HAP-1 (cell line): ENCODE results near the gene IL13.
"Not testable (repeated sequence)": the region's sequence is repeated elsewhere in the genome, so short reads cannot be mapped to it uniquely, and the experiment has no call there.

ENCODE experiments used
- DNase-seq, 2 experiments: peaks; one replicate each; pipeline ENCODE4 v3.0.0-alpha.2; 2016 to 2020; ENCODE audit warnings: low spot score in 2 of 2
- H3K27me3 ChIP-seq: fragments of 250-450 bp; sonication (Bioruptor Pico); 2 replicates; pipeline ENCODE4 v1.5.1; 2020; ENCODE audit warnings: low read depth, mild to moderate bottlenecking, moderate library complexity
- H3K36me3 ChIP-seq: fragments of 250-450 bp; sonication (Bioruptor Pico); replicated peaks from 2 replicates; pipeline ENCODE4 v1.5.1; 2020; ENCODE audit warnings: mild to moderate bottlenecking
- H3K4me1 ChIP-seq: fragments of 250-450 bp; sonication (Bioruptor Pico); 2 replicates; pipeline ENCODE4 v1.5.1; 2020; ENCODE audit warnings: mild to moderate bottlenecking
- H3K4me3 ChIP-seq: fragments of 250-450 bp; sonication (Bioruptor Pico); 2 replicates; pipeline ENCODE4 v1.5.1; 2020; ENCODE audit warnings: mild to moderate bottlenecking, moderate library complexity
- H3K9me3 ChIP-seq: fragments of 250-450 bp; sonication (Bioruptor Pico); 2 replicates; pipeline ENCODE4 v1.5.1; 2020; ENCODE audit warnings: mild to moderate bottlenecking, moderate library complexity
- in situ Hi-C: fragments of 300-500 bp; cut with MboI; formaldehyde crosslinking; loops from 3 replicates; pipeline ENCODE4 v1.14.3; 2020; ENCODE audit warnings: low sequenced_read_pairs, inconsistent platforms, mixed read lengths

Gene IL13

DNA sequence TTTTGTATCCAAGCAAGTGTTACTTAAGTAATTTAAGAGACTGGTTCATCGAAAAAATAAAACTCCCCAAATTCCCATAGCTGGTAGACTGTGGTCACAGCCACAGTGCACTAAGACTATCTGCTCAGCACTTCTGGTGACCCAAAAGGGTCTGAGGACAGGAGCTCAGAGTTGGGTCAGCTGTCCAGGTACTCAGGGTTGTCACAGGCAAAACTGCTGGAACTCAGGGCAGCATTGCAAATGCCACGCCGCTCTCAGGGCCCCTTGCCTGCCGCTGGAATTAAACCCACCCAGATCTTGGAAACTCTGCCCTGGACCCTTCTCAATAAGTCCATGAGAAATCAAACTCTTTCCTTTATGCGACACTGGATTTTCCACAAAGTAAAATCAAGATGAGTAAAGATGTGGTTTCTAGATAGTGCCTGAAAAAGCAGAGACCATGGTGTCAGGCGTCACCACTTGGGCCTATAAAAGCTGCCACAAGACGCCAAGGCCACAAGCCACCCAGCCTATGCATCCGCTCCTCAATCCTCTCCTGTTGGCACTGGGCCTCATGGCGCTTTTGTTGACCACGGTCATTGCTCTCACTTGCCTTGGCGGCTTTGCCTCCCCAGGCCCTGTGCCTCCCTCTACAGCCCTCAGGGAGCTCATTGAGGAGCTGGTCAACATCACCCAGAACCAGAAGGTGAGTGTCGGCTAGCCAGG is at the start of gene IL13:
Gene IL13 (plus strand): TSS at position 498 of the 705 bp plus-strand sequence. CDS start 14 bp downstream, at position 512.
- Histone ChIP-seq H3K27me3 (no peaks in the 10 kb centered on the region), H3K36me3 (no peaks in the 10 kb centered on the region), H3K9me3 (no peaks in the 10 kb centered on the region), H3K4me3 (no peak within 1 kb of the TSS), H3K4me1 (no peaks in the 10 kb centered on the region)
- in situ Hi-C loops: no loop called here
- DNase-seq: no peak

DNA sequence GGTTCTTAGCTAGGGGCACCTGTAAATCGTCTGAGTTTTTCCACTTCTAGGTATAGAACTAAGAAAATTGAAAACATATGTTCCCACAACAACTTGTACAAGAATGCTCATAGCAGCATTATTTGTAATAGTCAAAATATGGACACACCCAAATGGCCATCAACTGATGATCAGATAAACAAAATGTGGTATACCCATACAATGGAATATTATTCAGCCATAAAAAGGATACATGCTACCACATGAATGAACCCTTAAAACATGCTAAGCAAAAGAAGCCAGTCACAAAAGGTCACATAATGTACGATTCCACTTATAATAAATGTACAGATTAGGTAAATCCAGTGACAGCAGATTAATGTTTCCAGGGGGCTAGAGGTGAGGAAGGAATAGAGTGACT is 46.0 kb upstream of the IL13 start:
- Histone ChIP-seq H3K9me3 (no peaks in the 10 kb centered on the region), H3K4me3 (no peak overlapping the region), H3K27me3 (no peaks in the 10 kb centered on the region), H3K4me1 (no peaks in the 10 kb centered on the region), H3K36me3 (peaks cover 37% of the 10 kb centered on the region)
- DNase-seq: no peak
- in situ Hi-C loops: no loop called here

DNA sequence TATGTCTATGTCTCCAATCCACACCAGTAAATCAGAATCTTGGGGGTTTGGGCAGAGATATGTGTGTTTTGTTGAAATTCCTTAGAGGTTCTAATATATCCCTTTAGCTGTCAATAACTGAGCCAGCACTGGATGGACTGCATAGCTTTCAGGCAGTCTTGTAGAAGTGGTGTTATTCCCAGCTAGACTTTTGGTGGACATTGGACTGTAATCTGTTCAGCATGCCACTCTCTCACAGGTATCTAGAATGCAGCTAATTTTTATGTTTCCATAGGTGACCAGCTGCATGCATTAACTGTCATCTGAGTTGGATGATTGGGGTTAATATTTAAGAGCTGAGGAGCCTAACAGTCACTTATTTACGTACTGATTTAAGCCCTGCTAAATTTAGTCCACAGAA is 45.1 kb upstream of the IL13 start:
- in situ Hi-C loops: no loop called here
- DNase-seq: no peak
- Histone ChIP-seq H3K4me1 (no peaks in the 10 kb centered on the region), H3K9me3 (no peaks in the 10 kb centered on the region), H3K4me3 (no peak overlapping the region), H3K27me3 (no peaks in the 10 kb centered on the region), H3K36me3 (peaks cover 42% of the 10 kb centered on the region)

DNA sequence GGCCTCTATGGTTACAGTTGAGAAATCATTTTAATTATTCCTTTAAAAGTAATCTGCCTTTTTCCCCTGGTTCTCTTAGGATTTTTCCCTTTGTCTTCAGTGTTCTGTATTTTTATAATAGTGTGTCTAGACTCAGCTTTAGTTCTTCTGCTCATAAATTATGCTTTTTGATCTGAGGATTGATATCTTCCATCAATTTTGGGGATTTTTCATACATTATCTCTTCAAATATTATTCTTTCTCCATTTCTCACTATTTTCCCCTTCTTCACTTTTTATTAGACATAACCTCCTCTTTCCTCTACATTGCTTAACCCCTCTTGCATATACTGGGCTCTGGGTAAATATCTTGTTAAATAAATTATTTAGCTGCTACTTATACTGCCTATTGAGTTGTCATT is 36.3 kb upstream of the IL13 start:
- Histone ChIP-seq H3K9me3 (no peaks in the 10 kb centered on the region), H3K36me3 (peaks cover 28% of the 10 kb centered on the region), H3K4me1 (no peaks in the 10 kb centered on the region), H3K27me3 (no peaks in the 10 kb centered on the region), H3K4me3 (no peak overlapping the region)
- no peak for DNase-seq
- in situ Hi-C loops: no loop called here

DNA sequence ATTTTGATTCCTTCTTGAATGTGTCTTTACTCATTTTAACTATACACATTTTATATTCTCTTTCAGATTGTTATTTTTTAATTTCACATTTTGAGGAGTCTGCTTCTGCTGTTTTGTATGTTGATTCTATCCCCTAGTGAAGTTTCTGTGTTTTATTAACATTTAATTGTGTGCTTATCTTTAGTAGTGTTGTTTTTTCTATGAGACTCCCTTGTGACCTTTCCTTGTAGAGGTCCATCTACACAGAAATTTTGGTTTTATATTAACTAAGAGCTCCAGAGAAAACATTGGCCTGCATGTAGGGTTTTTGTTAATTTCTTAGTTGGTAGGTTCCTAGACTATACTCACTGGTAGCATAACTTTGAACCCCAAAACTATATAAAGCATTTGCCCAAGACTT is 35.4 kb upstream of the IL13 start:
- DNase-seq: no peak
- in situ Hi-C loops: no loop called here
- no peak overlapping the region for H3K4me3 ChIP-seq
- no peaks in the 10 kb centered on the region for H3K27me3 ChIP-seq
- no peaks in the 10 kb centered on the region for H3K4me1 ChIP-seq
- no peaks in the 10 kb centered on the region for H3K9me3 ChIP-seq
- peaks cover 21% of the 10 kb centered on the region for H3K36me3 ChIP-seq

GRCh38 chr5:132627470-132627869 is 30.5 kb upstream of the IL13 start:
- Histone ChIP-seq H3K4me3 (no peak overlapping the region), H3K9me3 (no peaks in the 10 kb centered on the region), H3K4me1 (no peaks in the 10 kb centered on the region), H3K27me3 (no peaks in the 10 kb centered on the region), H3K36me3 (peaks cover 12% of the 10 kb centered on the region)
- DNase-seq: no peak
- in situ Hi-C loops: no loop called here

DNA sequence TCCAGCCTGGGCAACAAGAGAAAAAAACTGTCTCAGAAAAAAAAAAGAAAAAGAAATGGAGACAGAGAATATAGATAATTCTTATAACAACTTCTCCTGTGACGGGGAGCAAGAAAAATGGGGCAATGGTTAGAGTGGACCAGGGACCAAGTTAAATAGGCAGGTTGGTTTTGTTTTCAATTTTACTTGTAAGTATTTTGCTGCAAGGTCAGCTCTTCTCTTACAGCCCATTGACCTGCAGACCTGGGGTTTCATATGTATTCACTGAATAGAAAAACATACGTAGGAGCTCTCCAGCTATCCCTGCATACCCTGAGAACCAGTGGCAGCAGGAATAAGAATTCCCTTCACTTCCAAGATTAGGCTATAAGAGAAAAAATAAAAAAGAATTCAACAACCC is 29.2 kb upstream of the IL13 start:
- H3K9me3 ChIP-seq: no peaks in the 10 kb centered on the region
- H3K4me3 ChIP-seq: no peak overlapping the region
- H3K36me3 ChIP-seq: peaks cover 7% of the 10 kb centered on the region
- H3K4me1 ChIP-seq: no peaks in the 10 kb centered on the region
- no peaks in the 10 kb centered on the region for H3K27me3 ChIP-seq
- no peak for DNase-seq
- in situ Hi-C loops: no loop called here

DNA sequence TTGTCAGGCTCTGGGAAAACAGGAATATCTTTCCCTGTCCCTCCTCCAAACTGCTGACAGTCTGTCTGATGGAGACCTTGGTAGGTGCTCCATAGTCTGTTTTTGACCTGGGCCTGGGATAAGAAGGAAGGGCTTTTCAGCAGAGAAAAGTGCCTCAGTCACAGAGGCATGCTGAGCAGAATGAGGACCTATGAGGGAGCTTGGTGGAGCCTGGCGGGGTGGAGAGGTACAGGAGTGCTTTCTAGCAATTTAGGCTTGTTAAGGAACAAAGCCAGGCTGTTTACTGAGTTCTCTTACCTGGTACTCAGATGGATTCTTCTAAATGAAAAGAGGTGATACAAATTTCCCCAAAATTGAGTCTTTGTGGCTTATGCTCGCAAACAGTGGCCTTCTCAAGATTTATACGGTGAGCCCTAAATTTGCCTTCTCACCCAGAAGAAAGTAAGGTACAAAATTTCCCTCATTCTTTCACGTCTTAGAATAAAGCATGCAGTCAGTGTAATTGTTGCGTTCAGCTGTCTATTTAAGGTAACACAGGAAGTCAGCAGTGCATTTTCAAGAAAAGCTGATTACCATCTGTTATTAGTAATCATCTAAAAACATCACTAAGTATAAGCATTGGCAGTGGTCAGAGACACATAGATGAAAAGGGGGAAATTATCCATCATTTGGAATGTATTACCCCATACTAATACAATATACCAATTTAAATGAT is 28.6 kb upstream of the IL13 start:
- no peak overlapping the region for H3K4me3 ChIP-seq
- DNase-seq: no peak
- H3K9me3 ChIP-seq: no peaks in the 10 kb centered on the region
- peaks cover 7% of the 10 kb centered on the region for H3K36me3 ChIP-seq
- no peaks in the 10 kb centered on the region for H3K27me3 ChIP-seq
- H3K4me1 ChIP-seq: no peaks in the 10 kb centered on the region
- in situ Hi-C loops: no loop called here

- in situ Hi-C loops, H3K9me3 ChIP-seq, H3K27me3 ChIP-seq, H3K4me1 ChIP-seq, DNase-seq, H3K4me3 ChIP-seq: not testable (repeated sequence)
- H3K36me3 ChIP-seq: peaks cover 21% of the 10 kb centered on the region
Measured at GRCh38 chr5:132633587-132633986, 24.4 kb upstream of the IL13 start.

- in situ Hi-C loops: no loop called here
- no peaks in the 10 kb centered on the region for H3K27me3 ChIP-seq
- no peaks in the 10 kb centered on the region for H3K4me1 ChIP-seq
- no peak overlapping the region for H3K4me3 ChIP-seq
- H3K9me3 ChIP-seq: no peaks in the 10 kb centered on the region
- peaks cover 31% of the 10 kb centered on the region for H3K36me3 ChIP-seq
- no peak for DNase-seq
Measured at GRCh38 chr5:132635873-132636272, 22.1 kb upstream of the IL13 start.

GRCh38 chr5:132637241-132637640 is 20.7 kb upstream of the IL13 start:
- DNase-seq: no peak
- Histone ChIP-seq H3K27me3 (no peaks in the 10 kb centered on the region), H3K9me3 (no peaks in the 10 kb centered on the region), H3K36me3 (peaks cover 37% of the 10 kb centered on the region), H3K4me1 (no peaks in the 10 kb centered on the region), H3K4me3 (no peak overlapping the region)
- in situ Hi-C loops: no loop called here

GRCh38 chr5:132639706-132640130 is 18.3 kb upstream of the IL13 start:
- no peak for DNase-seq
- Histone ChIP-seq H3K27me3 (no peaks in the 10 kb centered on the region), H3K4me1 (no peaks in the 10 kb centered on the region), H3K4me3 (no peak overlapping the region), H3K36me3 (peaks cover 43% of the 10 kb centered on the region), H3K9me3 (no peaks in the 10 kb centered on the region)
- in situ Hi-C loops: no loop called here

GRCh38 chr5:132640613-132641012 is 17.4 kb upstream of the IL13 start:
- Histone ChIP-seq H3K36me3 (peaks cover 40% of the 10 kb centered on the region), H3K9me3 (no peaks in the 10 kb centered on the region), H3K27me3 (no peaks in the 10 kb centered on the region), H3K4me3 (no peak overlapping the region), H3K4me1 (no peaks in the 10 kb centered on the region)
- no peak for DNase-seq
- in situ Hi-C loops: no loop called here

GRCh38 chr5:132641241-132641723 is 16.7 kb upstream of the IL13 start:
- in situ Hi-C loops: no loop called here
- DNase-seq: no peak
- Histone ChIP-seq H3K4me1 (no peaks in the 10 kb centered on the region), H3K36me3 (peaks cover 40% of the 10 kb centered on the region), H3K27me3 (no peaks in the 10 kb centered on the region), H3K9me3 (no peaks in the 10 kb centered on the region), H3K4me3 (no peak overlapping the region)
